Measurements from ENCODE around the gene SACS.

Gene SACS

GRCh38 chr13:23348262-23349127, 85.0 kb downstream of the SACS start:
- TF ChIP-seq CTCF (IDR thresholded peaks at IDR 0.05), result no peak

GRCh38 chr13:23347601-23348000, 85.9 kb downstream of the SACS start:
- TF ChIP-seq CTCF (IDR thresholded peaks at IDR 0.05), result no peak

DNA sequence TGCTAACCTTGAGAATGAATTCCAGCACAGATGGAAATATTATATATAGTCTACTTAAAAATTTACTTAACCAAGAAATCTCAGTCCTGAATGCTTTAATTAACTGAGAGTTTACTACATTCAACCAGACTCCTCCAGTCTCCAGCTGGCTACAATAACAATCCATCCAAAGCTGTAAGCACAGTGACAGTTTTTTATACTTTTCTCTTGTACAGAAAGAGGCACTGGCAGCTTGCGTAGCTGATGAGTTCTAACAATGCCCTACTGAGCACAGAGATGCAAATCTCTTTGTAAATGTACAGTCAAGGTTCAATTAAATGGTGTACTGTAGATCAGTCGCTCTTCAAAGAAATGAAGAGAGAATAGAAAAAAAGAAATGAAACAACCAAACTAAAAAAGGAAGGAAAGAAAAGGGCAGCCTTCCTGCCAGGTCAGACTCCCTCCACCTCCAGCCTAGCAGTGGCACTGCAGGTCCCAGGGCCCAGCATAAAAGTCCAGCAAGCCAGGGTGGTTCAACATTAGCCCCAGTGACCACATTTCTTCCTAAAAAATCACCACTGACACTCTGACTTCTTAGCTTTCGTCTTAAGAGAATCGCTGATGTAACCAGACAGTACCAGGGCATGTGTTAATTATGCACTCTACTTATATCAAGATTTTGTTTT, 88.4 kb downstream of the SACS start:
- TF ChIP-seq CTCF (IDR thresholded peaks at IDR 0.05), result no peak

- TF ChIP-seq CTCF (IDR thresholded peaks at IDR 0.05), result no peak
Measured at GRCh38 chr13:23339225-23339624, 94.3 kb downstream of the SACS start.

- no peak for TF ChIP-seq CTCF (IDR thresholded peaks at IDR 0.05)
Measured at GRCh38 chr13:23330356-23330755, 103.1 kb downstream of the SACS start.

DNA sequence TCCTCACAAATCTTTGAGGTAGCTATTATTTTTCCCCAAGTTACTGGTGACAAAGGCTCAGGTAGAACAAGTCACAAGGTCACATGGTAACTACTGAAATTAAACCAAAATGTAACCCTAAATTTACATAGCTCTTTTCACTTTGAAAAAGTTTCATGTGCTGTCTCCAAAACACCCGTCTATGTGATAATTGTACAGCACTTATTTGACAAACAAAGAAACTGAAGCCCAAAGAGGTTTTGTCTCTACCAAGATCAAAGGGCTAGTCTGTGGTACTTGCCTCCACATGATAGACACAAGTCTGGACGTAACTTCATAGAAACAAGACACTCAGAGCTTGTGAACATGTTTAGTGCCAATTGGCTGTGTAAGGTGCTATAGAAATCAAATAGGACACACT, 108.3 kb downstream of the SACS start:
- TF ChIP-seq CTCF (IDR thresholded peaks at IDR 0.05), result no peak

- no peak for TF ChIP-seq CTCF (IDR thresholded peaks at IDR 0.05)
Measured at GRCh38 chr13:23323946-23324709, 109.4 kb downstream of the SACS start.

Measured in LNCAP (cell line).